Kidney (tissue), 14 donors: ENCODE data around the gene TMEM190. TPM values are rescaled to one million over a fixed set of nuclear protein-coding genes. Genes with fewer than 3 reads are reported as not detected.

Source experiments
- DNase-seq, 5 donors: peaks; one replicate each; pipeline ENCODE4 v3.0.0-alpha.2; 2013 to 2020
- FAIRE-seq: peaks from 2 replicates; lab custom pipeline; 2012; peaks lifted over from hg19 to GRCh38; lab: Jason Lieb, UNC
- H3K27ac ChIP-seq, 2 donors: one replicate each; pipeline ENCODE4 v1.7.0; 2013; ENCODE audit warnings: low read depth in 2 of 2, low read length in 2 of 2, inconsistent platforms in 1 of 2
- H3K27me3 ChIP-seq: one replicate; pipeline ENCODE4 v1.7.1; 2013; ENCODE audit warnings: low read length, inconsistent platforms; ENCODE audit not compliant: control insufficient read depth, insufficient read depth
- H3K36me3 ChIP-seq, 3 donors: one replicate each; pipeline versions ENCODE4 v1.7.0 to v1.7.1; 2013; ENCODE audit warnings: low read length in 3 of 3, control low read depth in 1 of 3, inconsistent platforms in 1 of 3; ENCODE audit not compliant: insufficient read depth in 3 of 3, control insufficient read depth in 2 of 3
- H3K4me1 ChIP-seq, 3 donors: one replicate each; pipeline versions ENCODE4 v1.7.0 to v1.7.1; 2013; ENCODE audit warnings: low read length in 3 of 3, inconsistent platforms in 1 of 3, low read depth in 1 of 3; ENCODE audit not compliant: control insufficient read depth in 2 of 3, insufficient read depth in 2 of 3
- H3K4me3 ChIP-seq, 3 donors: one replicate each; pipeline versions ENCODE4 v1.7.0 to v1.8.1; 2013; ENCODE audit warnings: low read length in 3 of 3, control low read depth in 1 of 3, inconsistent platforms in 1 of 3
- H3K9ac ChIP-seq, 3 donors: one replicate each; pipeline versions ENCODE4 v1.7.0 to v1.7.1; 2013; ENCODE audit warnings: low read length in 3 of 3, control low read depth in 1 of 3, inconsistent platforms in 1 of 3
- H3K9me3 ChIP-seq, 3 donors: one replicate each; pipeline versions ENCODE4 v1.7.0 to v1.7.1; 2013; ENCODE audit warnings: low read length in 3 of 3, control low read depth in 1 of 3, inconsistent platforms in 1 of 3; ENCODE audit not compliant: control insufficient read depth in 2 of 3, insufficient read depth in 1 of 3
- intact Hi-C: fragments of 100-400 bp; cut with DNase I; formaldehyde crosslinking; loops from one replicate; pipeline ENCODE4 v1.11.1; 2022
- polyA plus RNA-seq: library from polyadenylated mRNA; stranded (reverse); fragments of 350-450 nt; fragmentation: Illumina TruSeq; extraction: RNeasy Lipid Tissue Mini Kit (QIAGEN cat#74804); gene quantifications from one replicate; pipeline ENCODE4 v1.2.3, GENCODE V29; 2014; ENCODE audit warnings: low read depth, low replicate concordance; ENCODE audit not compliant: insufficient read depth
- total RNA-seq: library from RNA; stranded (reverse); fragmentation: NEBNext Ultra II Directional; extraction: Animal tissue kit (Norgen Biotek cat#: 25700); gene quantifications from one replicate; pipeline ENCODE4 v1.2.1, GENCODE V29; 2021
- TF ChIP-seq, protein P1 (sequence below): IDR thresholded peaks from 3 replicates; pipeline ENCODE4 v1.5.1; 2012; ENCODE audit warnings: mild to moderate bottlenecking, moderate library complexity, borderline replicate concordance; ENCODE audit not compliant: insufficient read depth; ENCODE audit errors: extremely low read depth
- donor health status: control.
- donor health status: control.
- donor health status: control.
- donor health status: control.
- donor health status: control.
- donor health status: DM: yes; HTN: yes; CAD: no.
- donor health status: Normal renal cell carcinoma (clear cell type).

Gene TMEM190
- total and polyA plus RNA-seq, 2 donors from 2014 or later: not detected

DNA sequence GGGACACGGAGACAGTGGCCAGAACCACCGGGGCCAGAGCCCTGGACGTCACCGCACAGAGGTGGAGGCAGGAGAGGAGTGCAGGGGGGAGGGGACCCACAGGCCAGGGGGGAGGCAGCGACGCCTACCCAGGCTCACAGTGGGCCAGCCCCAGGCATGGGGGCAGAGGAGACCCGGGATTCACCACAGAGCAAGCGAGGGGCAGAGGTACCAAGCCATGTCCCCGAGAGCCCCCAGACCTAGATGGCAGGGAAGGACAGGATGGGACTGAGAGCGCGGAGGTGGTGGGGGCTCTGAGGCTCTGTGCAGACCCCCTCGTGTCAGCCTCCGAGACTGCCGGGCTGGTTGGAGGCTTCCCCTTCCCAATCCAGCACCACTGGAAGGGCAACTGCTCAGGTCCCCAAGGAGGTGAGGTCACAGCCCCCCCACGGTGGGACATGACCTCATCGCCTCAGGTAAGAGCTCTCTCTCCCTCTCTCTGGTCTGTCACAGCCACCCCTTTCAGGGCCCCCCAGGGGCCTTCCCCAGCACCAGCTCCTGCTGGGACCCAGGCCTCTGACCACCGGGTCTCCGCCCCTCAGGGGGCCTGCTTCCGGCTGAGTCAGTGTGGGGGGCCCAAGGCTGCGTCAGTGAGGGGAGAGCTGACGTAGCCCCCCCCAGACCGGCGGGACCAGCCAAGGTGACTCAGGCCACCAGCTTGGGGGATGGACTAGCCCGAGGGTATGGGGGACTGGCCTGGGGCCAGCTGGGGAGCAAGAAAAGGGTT lies 4.1 kb upstream of the TMEM190 start:
- peak in 3 of 5 donors; percentile 37 to 78 (median 77) for DNase-seq
- H3K36me3 ChIP-seq: no peaks in the 10 kb centered on the region
- intact Hi-C loops: no loop called here
- H3K27me3 ChIP-seq: peaks cover 9% of the 10 kb centered on the region
- no peak overlapping the region for H3K4me3 ChIP-seq
- peaks cover 0 to 2% (median 0%) of the 10 kb centered on the region in 3 donors for H3K4me1 ChIP-seq
- H3K27ac ChIP-seq: no peak overlapping the region
- TF ChIP-seq, protein P1, sequence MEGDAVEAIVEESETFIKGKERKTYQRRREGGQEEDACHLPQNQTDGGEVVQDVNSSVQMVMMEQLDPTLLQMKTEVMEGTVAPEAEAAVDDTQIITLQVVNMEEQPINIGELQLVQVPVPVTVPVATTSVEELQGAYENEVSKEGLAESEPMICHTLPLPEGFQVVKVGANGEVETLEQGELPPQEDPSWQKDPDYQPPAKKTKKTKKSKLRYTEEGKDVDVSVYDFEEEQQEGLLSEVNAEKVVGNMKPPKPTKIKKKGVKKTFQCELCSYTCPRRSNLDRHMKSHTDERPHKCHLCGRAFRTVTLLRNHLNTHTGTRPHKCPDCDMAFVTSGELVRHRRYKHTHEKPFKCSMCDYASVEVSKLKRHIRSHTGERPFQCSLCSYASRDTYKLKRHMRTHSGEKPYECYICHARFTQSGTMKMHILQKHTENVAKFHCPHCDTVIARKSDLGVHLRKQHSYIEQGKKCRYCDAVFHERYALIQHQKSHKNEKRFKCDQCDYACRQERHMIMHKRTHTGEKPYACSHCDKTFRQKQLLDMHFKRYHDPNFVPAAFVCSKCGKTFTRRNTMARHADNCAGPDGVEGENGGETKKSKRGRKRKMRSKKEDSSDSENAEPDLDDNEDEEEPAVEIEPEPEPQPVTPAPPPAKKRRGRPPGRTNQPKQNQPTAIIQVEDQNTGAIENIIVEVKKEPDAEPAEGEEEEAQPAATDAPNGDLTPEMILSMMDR: no peak
- FAIRE-seq: no peak
- no peak overlapping the region for H3K9ac ChIP-seq
- no peaks in the 10 kb centered on the region for H3K9me3 ChIP-seq

DNA sequence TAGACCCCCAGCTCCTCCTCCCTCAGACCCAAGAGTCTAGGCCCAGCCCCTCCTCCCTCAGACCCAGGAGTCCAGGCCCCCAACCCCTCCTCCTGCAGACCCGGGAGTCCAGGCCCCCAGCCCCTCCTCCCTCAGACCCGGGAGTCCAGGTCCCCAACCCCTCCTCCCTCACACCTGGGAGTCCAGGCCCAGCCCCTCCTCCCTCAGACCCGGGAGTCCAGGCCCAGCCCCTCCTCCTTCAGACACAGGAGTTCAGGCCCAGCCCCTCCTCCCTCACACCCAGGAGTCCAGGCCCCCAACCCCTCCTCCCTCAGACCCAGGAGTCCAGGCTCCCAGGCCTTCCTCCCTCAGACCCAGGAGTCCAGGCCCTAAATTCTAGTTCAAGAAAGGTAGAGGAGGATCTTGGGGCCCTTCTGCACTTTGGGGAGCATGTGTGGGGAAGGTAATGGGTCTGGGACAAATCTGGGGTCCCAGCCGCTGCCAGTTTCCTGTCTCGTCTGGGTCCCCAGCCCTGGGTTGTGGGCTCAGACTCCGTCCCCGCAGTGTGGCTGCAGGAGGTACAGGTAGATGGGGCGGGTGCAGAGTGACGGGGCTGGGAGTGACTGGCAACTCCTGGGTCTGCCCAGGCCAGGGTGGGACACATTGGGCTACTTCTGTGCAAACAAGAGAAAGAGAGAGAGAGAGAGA lies 3.2 kb upstream of the TMEM190 start:
- no peaks in the 10 kb centered on the region for H3K9me3 ChIP-seq
- peak in 1 of 5 donors; percentile 73 for DNase-seq
- H3K27me3 ChIP-seq: peaks cover 9% of the 10 kb centered on the region
- H3K36me3 ChIP-seq: no peaks in the 10 kb centered on the region
- intact Hi-C loops: no loop called here
- H3K27ac ChIP-seq: no peak overlapping the region
- TF ChIP-seq, protein P1: no peak
- no peak overlapping the region for H3K4me3 ChIP-seq
- H3K9ac ChIP-seq: no peak overlapping the region
- H3K4me1 ChIP-seq: peaks cover 0 to 2% (median 0%) of the 10 kb centered on the region in 3 donors
- no peak for FAIRE-seq

- Histone ChIP-seq H3K9ac (no peak overlapping the region), H3K4me3 (no peak overlapping the region), H3K9me3 (no peaks in the 10 kb centered on the region), H3K27ac (peak overlapping the region in 1 of 2 donors; percentile 28), H3K36me3 (no peaks in the 10 kb centered on the region), H3K27me3 (peaks cover 9% of the 10 kb centered on the region), H3K4me1 (no peaks in the 10 kb centered on the region)
- TF ChIP-seq, protein P1: no peak
- FAIRE-seq (no peak), DNase-seq (peak in 2 of 5 donors; percentile 46 to 79)
- intact Hi-C loops: no loop called here
Observed at GRCh38 chr19:55373993-55374757, 2.5 kb upstream of the TMEM190 start.
